NCI-H510A (cell line): ENCODE measurements around the gene ADARB2.

Experiments
- DNase-seq: peaks from one replicate; lab custom pipeline; 2025; lab: John Stamatoyannopoulos, UW

Gene ADARB2

GRCh38 chr10:1287487-1287886 lies 449.8 kb downstream of the ADARB2 start:
- DNase-seq, result no peak

GRCh38 chr10:1284076-1284475 lies 453.2 kb downstream of the ADARB2 start:
- DNase-seq, result no peak

GRCh38 chr10:1281405-1281782 lies 455.9 kb downstream of the ADARB2 start:
- DNase-seq, result no peak

- no peak for DNase-seq
These were observed 456.6 kb downstream of the ADARB2 start for GRCh38 chr10:1280466-1281404.

GRCh38 chr10:1278306-1278705 lies 459.0 kb downstream of the ADARB2 start:
- no peak for DNase-seq

GRCh38 chr10:1274701-1275544 lies 462.4 kb downstream of the ADARB2 start:
- no peak for DNase-seq

GRCh38 chr10:1274111-1274661 lies 463.1 kb downstream of the ADARB2 start:
- no peak for DNase-seq

- no peak for DNase-seq
These were observed 463.8 kb downstream of the ADARB2 start for GRCh38 chr10:1273372-1274105.

GRCh38 chr10:1272777-1273161 lies 464.6 kb downstream of the ADARB2 start:
- DNase-seq, result no peak

GRCh38 chr10:1272079-1272776 lies 465.1 kb downstream of the ADARB2 start:
- DNase-seq, result no peak

- DNase-seq, result no peak
These were observed 466.4 kb downstream of the ADARB2 start for GRCh38 chr10:1270906-1271305.

GRCh38 chr10:1270490-1270889 lies 466.8 kb downstream of the ADARB2 start:
- no peak for DNase-seq

GRCh38 chr10:1268831-1269230 lies 468.5 kb downstream of the ADARB2 start:
- DNase-seq, result no peak

GRCh38 chr10:1267568-1267967 lies 469.8 kb downstream of the ADARB2 start:
- no peak for DNase-seq

GRCh38 chr10:1267148-1267547 lies 470.2 kb downstream of the ADARB2 start:
- DNase-seq, result no peak

GRCh38 chr10:1266033-1266802 lies 471.1 kb downstream of the ADARB2 start:
- no peak for DNase-seq

GRCh38 chr10:1264001-1264400 lies 473.3 kb downstream of the ADARB2 start:
- DNase-seq, result no peak

GRCh38 chr10:1257274-1257673 lies 480.1 kb downstream of the ADARB2 start:
- DNase-seq, result no peak

- no peak for DNase-seq
These were observed 480.9 kb downstream of the ADARB2 start for GRCh38 chr10:1256432-1256725.

- DNase-seq, result no peak
These were observed 481.5 kb downstream of the ADARB2 start for GRCh38 chr10:1255600-1256431.
